Daoy (cell line): ENCODE measurements around the gene CHMP1A. TPM values are rescaled to one million over a fixed set of nuclear protein-coding genes. Genes with fewer than 3 reads are reported as not detected.
A peak's percentile ranks its signal among the peaks of the same experiment; 100 is the strongest.
"Not testable (repeated sequence)": the region's sequence is repeated elsewhere in the genome, so short reads cannot be mapped to it uniquely, and the experiment has no call there.

ENCODE experiments used
- DNase-seq: peaks from one replicate; pipeline ENCODE4 v3.0.0-alpha.2; 2015; ENCODE audit warnings: low read depth
- total RNA-seq: library from RNA; depleted of rRNA; stranded (reverse); fragments of >200 nt; shearing (Covaris generic); gene quantifications from 2 replicates; pipeline ENCODE4 v1.2.3, GENCODE V29; 2014; rRNA removed

The CHMP1A gene
- total RNA-seq = 69.7 and 80.2 TPM in 2 replicates

GRCh38 chr16:89657442-89658220 lies at the start of gene CHMP1A, which contains the start of gene SPATA33:
Gene CHMP1A, minus strand, starts transcription at chr16:89657708. Its CDS starts 120 bp downstream, at chr16:89657588.
Gene SPATA33, plus strand, starts transcription at chr16:89657836. Its CDS starts 76 bp downstream, at chr16:89657912.
- peak; percentile 90 for DNase-seq

DNA sequence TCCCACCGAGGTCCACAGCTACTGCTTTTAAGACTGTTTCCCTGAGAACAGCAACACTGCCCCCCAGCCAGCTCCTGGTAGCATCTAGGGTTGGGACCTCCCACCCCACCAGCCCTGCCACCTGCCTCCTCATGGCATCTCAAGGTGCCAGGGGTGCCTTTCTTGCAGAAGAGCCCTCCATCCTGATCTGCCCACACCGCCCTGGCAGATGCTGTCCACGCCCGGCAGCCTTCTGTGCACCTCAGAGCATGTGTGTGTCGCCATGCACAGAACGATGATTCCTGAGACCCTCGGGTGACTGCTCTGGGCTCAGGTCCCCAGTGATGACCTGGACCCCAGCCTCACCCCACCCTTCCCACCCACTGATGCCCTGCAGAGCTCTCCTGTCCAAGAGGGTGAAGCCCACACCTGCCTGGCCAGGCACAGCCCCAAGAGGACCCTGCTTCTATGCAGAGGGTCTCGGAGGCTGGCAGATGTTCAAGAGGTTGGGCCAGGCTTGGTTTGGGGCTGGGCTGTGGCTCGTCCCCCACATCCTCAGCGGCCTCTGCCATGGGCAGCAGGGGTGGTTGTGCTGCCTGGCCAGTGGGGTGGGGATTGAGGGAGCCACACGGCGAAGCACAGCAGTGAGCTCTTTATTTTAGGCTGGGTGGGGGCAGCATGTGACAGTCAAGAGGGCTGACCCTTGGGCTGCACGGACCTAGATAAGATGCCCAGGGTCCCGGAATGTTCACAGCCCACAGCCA lies 49.2 kb upstream of the CHMP1A start:
- DNase-seq = no peak

DNA sequence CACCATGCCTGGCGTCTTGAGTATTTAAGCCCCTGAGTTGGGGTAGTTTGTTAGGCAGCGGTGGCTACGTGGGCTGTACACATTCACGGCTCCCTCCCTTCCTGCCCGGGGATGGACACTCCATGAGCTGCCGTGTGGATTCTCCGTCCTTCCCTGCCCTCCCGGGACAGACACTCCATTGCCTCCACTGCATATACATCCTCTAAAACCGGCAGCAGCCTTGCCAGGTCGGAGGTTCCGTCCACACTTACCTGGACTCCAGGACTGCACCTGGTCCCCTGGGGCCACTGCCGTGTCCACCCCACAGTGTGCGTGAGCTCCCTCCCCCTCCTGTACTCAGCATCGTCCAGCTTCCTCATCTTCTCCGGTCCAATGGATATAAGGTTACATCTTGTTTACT lies 47.5 kb upstream of the CHMP1A start:
- DNase-seq = no peak

GRCh38 chr16:89704281-89704680 lies 46.8 kb upstream of the CHMP1A start:
- DNase-seq = no peak

DNA sequence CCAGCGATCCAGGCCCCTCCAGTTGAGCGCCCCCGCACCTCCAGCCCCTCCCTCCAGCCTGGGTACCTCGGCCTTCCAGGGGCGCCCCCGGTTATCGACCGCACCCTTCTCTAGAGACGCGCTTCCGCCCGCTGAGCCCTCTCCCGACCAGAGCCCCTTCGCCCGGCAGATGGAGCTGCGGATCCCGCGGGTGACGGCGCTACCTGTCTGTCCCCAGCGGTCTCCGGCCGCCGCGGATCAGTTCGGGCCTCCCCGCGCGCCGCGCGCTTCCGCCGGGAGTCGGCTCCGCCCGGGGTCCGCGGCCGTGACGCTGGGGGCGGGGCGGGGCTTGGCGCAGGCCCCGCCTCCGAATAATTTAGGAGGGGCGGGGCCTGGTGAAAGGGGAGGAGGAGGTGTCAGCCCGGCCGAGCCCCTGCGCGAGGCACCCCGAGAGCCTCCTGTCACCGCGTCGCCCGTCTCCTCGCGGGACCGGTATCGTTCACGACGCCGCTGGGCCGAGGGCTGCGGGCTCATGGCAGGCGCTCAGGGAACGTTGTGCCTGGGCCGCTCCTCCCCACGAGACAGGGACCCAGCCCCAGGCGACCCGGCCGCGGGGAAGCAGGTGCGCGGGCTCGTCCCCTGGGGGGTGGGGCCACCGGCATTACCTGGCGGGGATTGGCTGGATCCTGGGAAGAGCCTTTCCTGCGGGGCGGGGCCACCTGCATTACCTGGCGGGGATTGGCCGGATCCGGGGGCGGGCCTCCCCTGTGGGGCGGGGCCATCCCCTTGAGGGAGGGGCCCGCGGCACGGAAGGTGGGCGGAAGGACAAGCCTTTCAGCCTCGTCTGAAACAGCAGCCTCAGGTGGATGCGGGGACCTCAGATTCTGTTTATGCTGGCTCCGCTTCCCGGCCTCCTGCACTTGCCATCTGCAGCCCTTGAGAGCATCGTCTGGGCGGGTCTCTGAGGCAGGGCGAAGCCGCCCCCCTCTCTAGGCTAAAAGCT lies 44.2 kb upstream of the CHMP1A start, which contains the start of gene SPATA2L:
SPATA2L (minus strand) TSS at position 281 of the 982 bp plus-strand sequence. CDS start 473 bp downstream, outside the sequence.
- DNase-seq = peak; percentile 93

DNA sequence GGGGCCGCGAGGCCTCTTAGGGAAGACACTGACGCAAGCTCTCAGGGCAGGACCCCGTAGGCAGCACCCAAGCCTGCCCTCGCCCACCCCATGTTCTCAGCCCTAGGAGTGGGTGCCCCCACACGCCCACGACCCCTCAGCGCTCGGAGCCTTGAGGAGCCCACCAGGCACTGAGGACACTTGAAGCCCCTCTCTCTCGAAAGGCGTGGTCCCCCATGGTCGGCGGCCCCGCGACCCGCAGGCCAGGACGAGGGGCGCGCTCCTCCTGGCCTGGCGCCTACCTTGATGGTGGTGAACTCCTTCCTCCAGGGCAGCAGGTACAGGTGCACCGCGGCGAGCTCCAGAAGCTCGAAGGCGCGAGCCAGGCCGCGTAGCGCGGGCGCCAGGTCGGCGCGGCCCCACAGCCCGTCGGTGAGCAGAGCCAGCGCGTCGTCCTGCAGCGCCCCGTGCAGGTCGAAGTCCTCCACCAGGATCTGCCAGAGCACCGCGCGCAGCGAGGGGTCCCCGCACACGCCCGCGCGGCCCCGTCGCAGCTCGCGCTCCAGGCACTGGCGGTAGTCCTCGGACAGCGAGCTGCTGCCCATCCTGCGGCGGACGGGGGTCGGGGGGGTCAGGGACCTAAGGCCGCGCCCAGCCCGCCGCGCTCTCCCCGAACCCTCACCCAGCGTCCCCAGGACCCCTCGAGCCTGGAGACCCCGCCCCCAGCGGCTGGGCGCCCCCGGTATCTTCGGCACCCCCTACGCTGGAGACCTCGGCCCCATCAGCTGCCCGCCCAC lies 43.3 kb upstream of the CHMP1A start:
- DNase-seq = peak; percentile 64

GRCh38 chr16:89700100-89700648 lies 42.7 kb upstream of the CHMP1A start:
- peak; percentile 98 for DNase-seq

- not testable (repeated sequence) for DNase-seq
These were observed 42.2 kb upstream of the CHMP1A start for GRCh38 chr16:89699629-89700099.

- not testable (repeated sequence) for DNase-seq
These were observed 41.2 kb upstream of the CHMP1A start for GRCh38 chr16:89698717-89699116.

GRCh38 chr16:89697616-89698331 lies 40.3 kb upstream of the CHMP1A start:
- no peak for DNase-seq

- DNase-seq = no peak
These were observed 39.7 kb upstream of the CHMP1A start for GRCh38 chr16:89697161-89697615.

DNA sequence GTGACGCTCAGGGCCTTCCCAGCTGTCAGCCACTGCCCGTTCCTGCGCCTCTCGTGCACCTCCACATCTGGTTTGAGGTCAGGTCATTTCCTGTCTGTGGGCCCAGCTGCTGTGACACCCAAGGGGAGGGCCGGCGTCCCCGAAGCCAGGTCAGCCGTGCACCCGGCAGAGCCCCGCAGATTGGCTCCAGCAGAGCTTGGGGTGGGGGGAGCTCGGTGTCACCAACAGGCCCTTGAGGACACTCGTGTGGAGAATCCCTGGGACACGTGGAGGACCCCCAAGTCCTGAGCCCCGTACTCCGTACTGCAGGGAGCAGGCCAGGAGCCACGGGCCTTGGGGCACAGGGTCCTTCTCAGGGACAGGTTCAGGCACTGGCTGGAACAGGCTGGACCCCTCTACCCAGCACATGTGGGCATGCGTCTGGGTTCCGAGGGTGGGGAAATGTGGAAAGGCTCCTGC lies 39.2 kb upstream of the CHMP1A start:
- DNase-seq = no peak

DNA sequence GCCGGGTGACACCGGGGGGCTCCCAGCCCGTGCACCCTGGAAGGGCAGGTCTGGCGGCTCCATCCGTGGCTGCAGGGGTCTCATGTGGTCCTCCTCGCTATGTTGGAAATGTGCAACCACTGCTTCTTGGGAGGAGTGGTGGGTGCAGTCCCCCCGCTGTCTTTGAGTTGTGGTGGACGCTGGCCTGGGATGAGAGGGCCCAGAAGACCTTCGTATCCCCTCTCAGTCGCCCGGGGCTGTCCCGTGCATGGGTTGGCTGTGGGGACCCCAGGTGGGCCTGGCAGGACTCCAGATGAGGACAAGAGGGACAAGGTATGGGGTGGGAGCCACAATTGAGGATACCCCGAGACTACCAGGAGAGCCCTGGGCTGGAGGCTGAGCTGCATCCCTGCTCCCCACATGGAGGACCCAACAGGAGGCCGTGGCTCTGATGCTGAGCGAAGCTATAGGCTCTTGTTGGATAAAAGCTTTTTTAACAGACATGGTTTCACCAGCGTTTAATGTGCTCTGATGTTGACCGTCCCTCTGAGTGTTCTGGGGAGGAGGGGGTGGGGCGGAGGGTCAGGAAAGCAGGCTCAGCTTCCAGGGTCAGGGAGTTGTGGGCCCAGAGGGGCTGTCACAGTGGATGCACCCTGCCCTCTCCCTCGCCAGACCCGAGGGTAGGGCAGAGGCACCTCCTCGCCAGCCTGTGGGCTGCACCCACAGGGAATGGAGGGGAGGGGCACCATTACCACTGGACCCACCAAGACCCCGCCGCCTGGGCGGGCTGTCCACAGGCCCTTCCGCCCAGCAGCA lies 38.6 kb upstream of the CHMP1A start:
- DNase-seq = no peak

DNA sequence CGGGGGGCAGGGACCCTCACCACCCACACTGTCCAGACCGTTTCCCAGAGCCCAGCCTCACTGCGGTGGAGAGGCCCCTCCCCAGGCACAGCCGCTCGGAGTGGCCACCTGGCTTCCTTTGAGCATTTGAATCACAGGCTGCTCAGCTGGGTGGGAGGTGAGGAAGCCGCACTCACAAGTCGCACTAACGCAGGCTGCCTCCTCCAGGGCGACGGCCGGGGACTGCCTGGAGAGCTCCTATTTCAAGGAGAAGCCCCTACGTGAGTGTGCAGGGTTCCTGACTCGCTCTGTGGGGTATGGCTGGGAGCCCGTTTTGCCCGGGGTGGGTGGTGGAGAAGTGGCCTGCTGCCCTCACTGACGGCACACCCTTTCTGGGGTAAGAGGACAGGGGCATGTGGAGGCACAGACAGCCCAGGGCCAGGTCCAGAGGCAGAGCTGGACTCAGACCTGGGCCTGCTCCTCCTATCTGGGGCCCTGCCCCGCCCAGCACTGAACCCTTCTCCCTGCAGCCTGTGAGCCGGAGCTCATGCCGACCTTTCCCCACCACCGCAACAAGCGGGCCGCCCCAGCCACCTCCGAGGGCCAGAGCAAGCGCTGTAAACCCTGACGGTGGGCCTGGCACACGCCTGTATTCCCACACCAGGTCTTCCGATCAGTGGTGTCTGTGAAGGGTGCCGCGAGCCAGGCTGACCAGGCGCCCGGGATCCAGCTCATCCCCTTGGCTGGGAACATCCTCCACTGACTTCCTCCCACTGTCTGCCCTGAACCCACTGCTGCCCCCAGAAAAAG lies 37.8 kb upstream of the CHMP1A start:
- no peak for DNase-seq

DNA sequence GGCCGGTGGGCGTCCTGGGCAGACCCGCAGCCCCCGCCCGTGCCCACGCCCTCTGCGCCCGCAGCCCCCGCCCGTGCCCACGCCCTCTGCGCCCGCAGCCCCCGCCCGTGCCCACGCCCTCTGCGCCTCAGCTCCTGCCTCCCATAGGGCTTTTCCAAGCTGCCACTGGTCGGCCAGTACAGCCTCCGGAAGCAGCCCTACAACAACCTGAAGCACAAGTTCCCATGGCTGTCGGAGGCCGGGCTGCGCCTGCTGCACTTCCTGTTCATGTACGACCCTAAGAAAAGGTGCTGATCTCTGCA lies 37.2 kb upstream of the CHMP1A start:
- DNase-seq = not testable (repeated sequence)

DNA sequence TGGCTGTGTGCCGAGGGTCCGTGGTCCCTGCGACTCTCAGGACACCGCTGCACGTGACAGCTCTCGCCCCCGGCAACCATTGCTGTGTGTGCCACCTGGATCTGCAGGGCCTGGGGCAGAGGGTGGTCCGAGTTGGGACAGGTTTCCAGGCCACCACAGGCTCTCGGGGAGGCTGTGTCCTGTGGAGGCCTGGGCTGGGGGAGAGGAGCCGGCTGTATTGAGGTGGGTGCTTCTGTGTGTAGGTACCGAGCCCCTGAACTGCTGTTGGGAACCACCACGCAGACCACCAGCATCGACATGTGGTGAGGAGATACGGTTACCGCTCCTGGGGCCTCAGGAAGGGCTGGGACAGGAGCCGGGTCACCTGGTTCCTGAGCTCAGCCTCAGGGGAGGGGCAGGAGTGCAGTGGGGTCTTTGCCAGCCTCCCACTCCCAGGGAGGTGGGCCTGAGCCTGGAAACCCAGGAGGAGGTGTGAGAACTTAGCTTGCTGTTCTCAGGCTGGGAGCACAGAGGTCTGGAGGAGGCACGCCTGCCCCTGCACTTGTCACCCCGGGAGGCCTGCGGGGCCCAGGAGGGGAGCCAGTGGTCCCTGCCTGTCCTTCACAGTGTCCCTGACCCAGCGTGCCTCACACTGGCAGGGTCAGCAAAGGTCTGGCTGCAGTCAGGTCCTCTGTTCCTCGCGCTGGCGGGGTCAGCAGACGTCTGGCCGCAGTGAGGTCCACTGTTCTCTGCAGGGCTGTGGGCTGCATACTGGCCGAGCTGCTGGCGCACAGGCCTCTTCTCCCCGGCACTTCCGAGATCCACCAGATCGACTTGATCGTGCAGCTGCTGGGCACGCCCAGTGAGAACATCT lies 36.6 kb upstream of the CHMP1A start:
- no peak for DNase-seq

DNA sequence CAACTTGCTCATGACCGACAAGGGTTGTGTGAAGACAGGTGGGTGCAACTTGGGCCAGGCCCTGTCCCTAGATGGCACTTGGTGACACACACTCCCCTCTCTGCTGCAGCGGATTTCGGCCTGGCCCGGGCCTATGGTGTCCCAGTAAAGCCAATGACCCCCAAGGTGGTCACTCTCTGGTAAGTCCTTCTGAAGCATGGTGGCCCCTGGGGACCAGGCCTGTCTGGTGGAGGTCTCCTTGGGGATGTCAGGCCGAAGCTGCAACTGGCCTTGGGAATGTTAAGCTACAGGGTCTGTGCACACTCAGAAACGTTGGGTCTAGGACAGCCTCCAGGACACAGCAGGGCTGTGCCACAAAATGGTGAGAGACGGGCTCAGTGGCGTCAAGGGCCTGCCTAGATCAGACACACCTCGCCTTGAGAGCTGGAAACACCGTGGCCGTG lies 35.8 kb upstream of the CHMP1A start:
- no peak for DNase-seq
